Measurements from ENCODE around the gene AAK1. TPM values are rescaled to one million over a fixed set of nuclear protein-coding genes. Genes with fewer than 3 reads are reported as not detected.

The AAK1 gene
- polyA plus RNA-seq, 1 donor from 2014 or later: 26.7 TPM

DNA sequence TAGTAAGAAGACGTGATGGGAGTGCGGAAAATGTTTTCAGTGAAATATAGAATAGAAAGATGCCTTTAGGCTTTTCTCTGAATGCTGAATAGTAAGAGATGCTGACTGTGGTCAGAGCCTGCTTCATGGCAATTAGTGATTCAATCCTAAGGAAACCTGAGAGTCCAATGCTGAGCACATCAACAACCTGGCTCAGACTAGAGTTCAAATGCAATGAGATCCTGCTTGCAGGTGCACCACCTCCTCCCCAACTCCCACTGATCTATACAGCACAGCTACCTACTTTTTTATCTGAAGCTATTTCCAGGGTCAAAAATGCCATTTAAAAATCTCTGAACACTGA is 65.4 kb downstream of the AAK1 start:
- Histone ChIP-seq H3K79me2 (replicated peaks; ENCODE audit: insufficient read depth, low read length) (peaks cover 3% of the 10 kb centered on the region), H2AFZ (ENCODE audit: low read depth, low read length) (no peak overlapping the region), H3K9me2 (ENCODE audit: insufficient read depth, low read length) (no peaks in the 10 kb centered on the region), H3K4me2 (ENCODE audit: low read length) (no peak overlapping the region), H4K20me1 (ENCODE audit: insufficient read depth) (no peaks in the 10 kb centered on the region), H3F3A (ENCODE audit: insufficient read depth, low read length, poor library complexity, severe bottlenecking) (no peaks in the 10 kb centered on the region), H3K9me3 (ENCODE audit: low read length) (no peaks in the 10 kb centered on the region), H3K9ac (ENCODE audit: low read length) (no peak overlapping the region), H3K27me3 (ENCODE audit: insufficient read depth, low read depth, low read length) (no peaks in the 10 kb centered on the region), H3K36me3 (ENCODE audit: insufficient read depth, low read length) (no peaks in the 10 kb centered on the region), H3K4me3 (ENCODE audit: low read length) (no peak overlapping the region), H3K27ac (ENCODE audit: low read length) (no peak overlapping the region)
- TF ChIP-seq, protein P1, sequence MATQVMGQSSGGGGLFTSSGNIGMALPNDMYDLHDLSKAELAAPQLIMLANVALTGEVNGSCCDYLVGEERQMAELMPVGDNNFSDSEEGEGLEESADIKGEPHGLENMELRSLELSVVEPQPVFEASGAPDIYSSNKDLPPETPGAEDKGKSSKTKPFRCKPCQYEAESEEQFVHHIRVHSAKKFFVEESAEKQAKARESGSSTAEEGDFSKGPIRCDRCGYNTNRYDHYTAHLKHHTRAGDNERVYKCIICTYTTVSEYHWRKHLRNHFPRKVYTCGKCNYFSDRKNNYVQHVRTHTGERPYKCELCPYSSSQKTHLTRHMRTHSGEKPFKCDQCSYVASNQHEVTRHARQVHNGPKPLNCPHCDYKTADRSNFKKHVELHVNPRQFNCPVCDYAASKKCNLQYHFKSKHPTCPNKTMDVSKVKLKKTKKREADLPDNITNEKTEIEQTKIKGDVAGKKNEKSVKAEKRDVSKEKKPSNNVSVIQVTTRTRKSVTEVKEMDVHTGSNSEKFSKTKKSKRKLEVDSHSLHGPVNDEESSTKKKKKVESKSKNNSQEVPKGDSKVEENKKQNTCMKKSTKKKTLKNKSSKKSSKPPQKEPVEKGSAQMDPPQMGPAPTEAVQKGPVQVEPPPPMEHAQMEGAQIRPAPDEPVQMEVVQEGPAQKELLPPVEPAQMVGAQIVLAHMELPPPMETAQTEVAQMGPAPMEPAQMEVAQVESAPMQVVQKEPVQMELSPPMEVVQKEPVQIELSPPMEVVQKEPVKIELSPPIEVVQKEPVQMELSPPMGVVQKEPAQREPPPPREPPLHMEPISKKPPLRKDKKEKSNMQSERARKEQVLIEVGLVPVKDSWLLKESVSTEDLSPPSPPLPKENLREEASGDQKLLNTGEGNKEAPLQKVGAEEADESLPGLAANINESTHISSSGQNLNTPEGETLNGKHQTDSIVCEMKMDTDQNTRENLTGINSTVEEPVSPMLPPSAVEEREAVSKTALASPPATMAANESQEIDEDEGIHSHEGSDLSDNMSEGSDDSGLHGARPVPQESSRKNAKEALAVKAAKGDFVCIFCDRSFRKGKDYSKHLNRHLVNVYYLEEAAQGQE (IDR thresholded peaks at IDR 0.05; ENCODE audit: borderline replicate concordance): no peak
- TF ChIP-seq POLR2AphosphoS5 (IDR thresholded peaks at IDR 0.05) (no peak), EP300 (conservative IDR thresholded peaks at IDR 0.05; ENCODE audit: poor library complexity, severe bottlenecking) (no peak)

DNA sequence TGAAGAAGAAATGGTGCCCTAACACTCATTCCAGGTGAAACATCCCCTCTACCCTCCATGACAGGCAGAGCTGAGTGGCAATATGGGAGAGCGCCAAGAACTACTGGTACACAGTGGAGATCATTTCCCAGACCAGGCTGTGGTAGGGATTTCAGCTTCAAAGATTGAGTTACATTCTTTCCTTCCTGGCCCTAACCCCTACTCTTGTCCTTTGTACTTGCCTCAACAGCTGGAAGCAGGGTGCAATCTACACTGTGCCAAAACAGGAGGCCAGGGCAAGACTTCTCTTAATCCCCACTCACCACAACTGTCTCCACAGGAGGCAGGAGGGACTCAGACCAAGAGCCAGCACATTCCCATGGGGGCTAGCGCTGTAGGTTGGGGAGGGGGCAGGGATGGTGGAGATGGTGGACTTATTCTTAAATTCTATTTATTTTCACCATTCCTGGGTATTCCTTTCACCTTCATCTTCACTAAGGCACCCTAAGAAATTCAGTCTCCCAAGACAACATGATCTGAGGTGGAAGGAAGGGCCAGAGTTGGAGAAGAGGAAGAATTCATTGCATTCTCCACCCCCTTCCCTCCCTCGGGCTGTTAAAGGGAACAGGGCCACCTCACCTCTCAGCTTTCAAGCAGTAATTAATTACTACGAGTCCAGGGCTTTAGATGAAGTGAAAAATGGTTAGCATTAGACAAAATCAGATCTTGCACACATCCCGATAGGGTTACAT is 65.9 kb downstream of the AAK1 start:
- no peaks in the 10 kb centered on the region for H3K9me3 ChIP-seq (ENCODE audit: low read length)
- no peaks in the 10 kb centered on the region for H3K36me3 ChIP-seq (ENCODE audit: insufficient read depth, low read length)
- H4K20me1 ChIP-seq (ENCODE audit: insufficient read depth): no peaks in the 10 kb centered on the region
- H3K27me3 ChIP-seq (ENCODE audit: insufficient read depth, low read depth, low read length): no peaks in the 10 kb centered on the region
- no peak overlapping the region for H3K9ac ChIP-seq (ENCODE audit: low read length)
- H2AFZ ChIP-seq (ENCODE audit: low read depth, low read length): no peak overlapping the region
- H3F3A ChIP-seq (ENCODE audit: insufficient read depth, low read length, poor library complexity, severe bottlenecking): no peaks in the 10 kb centered on the region
- H3K9me2 ChIP-seq (ENCODE audit: insufficient read depth, low read length): no peaks in the 10 kb centered on the region
- TF ChIP-seq TAF1 (IDR thresholded peaks at IDR 0.05; ENCODE audit: low read depth) (no peak), EZH2 (IDR thresholded peaks at IDR 0.05; ENCODE audit: borderline replicate concordance, insufficient read depth, low read length, poor library complexity, severe bottlenecking) (no peak), POLR2AphosphoS5 (IDR thresholded peaks at IDR 0.05) (no peak), SMC3 (conservative IDR thresholded peaks at IDR 0.05; ENCODE audit: poor library complexity) (no peak), EP300 (conservative IDR thresholded peaks at IDR 0.05; ENCODE audit: poor library complexity, severe bottlenecking) (no peak), RAD21 (conservative IDR thresholded peaks at IDR 0.05) (no peak), MXI1 (conservative IDR thresholded peaks at IDR 0.05; ENCODE audit: poor library complexity, severe bottlenecking) (no peak)
- TF ChIP-seq, protein P1 (IDR thresholded peaks at IDR 0.05; ENCODE audit: borderline replicate concordance): no peak
- TF ChIP-seq, protein P2, sequence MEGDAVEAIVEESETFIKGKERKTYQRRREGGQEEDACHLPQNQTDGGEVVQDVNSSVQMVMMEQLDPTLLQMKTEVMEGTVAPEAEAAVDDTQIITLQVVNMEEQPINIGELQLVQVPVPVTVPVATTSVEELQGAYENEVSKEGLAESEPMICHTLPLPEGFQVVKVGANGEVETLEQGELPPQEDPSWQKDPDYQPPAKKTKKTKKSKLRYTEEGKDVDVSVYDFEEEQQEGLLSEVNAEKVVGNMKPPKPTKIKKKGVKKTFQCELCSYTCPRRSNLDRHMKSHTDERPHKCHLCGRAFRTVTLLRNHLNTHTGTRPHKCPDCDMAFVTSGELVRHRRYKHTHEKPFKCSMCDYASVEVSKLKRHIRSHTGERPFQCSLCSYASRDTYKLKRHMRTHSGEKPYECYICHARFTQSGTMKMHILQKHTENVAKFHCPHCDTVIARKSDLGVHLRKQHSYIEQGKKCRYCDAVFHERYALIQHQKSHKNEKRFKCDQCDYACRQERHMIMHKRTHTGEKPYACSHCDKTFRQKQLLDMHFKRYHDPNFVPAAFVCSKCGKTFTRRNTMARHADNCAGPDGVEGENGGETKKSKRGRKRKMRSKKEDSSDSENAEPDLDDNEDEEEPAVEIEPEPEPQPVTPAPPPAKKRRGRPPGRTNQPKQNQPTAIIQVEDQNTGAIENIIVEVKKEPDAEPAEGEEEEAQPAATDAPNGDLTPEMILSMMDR (IDR thresholded peaks at IDR 0.05; ENCODE audit: poor library complexity, severe bottlenecking): no peak
- no peak overlapping the region for H3K4me2 ChIP-seq (ENCODE audit: low read length)
- H3K4me3 ChIP-seq (ENCODE audit: low read length): no peak overlapping the region
- H3K27ac ChIP-seq (ENCODE audit: low read length): no peak overlapping the region
- H3K79me2 ChIP-seq (replicated peaks; ENCODE audit: insufficient read depth, low read length): peaks cover 3% of the 10 kb centered on the region

Data from neural cell (in vitro differentiated cells).